Measurements from ENCODE around the gene PLPP4.

PLPP4 gene

GRCh38 chr10:120607710-120608703, 151.0 kb downstream of the PLPP4 start (continued):
- TF ChIP-seq, protein P1, sequence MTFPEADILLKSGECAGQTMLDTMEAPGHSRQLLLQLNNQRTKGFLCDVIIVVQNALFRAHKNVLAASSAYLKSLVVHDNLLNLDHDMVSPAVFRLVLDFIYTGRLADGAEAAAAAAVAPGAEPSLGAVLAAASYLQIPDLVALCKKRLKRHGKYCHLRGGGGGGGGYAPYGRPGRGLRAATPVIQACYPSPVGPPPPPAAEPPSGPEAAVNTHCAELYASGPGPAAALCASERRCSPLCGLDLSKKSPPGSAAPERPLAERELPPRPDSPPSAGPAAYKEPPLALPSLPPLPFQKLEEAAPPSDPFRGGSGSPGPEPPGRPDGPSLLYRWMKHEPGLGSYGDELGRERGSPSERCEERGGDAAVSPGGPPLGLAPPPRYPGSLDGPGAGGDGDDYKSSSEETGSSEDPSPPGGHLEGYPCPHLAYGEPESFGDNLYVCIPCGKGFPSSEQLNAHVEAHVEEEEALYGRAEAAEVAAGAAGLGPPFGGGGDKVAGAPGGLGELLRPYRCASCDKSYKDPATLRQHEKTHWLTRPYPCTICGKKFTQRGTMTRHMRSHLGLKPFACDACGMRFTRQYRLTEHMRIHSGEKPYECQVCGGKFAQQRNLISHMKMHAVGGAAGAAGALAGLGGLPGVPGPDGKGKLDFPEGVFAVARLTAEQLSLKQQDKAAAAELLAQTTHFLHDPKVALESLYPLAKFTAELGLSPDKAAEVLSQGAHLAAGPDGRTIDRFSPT (tag by site-specific recombination; IDR thresholded peaks at IDR 0.05), result no peak

- H3K27ac ChIP-seq (ENCODE audit: extremely low read depth, low read depth, low read length), result no peak overlapping the region
- ChIA-PET CTCF (interaction anchor here (0.8 to 1.2 kb wide), 2 partner anchors 8 to 12 kb away, joined by 4 read pairs; no protein-coding TSS in a partner anchor), POLR2A (no interaction called here)
- no peak overlapping the region for H3K4me3 ChIP-seq (ENCODE audit: low read depth, low read length)
- H3K36me3 ChIP-seq (ENCODE audit: control insufficient read depth in 2 of 2, insufficient read depth in 1 of 2, low read length in 2 of 2), result no peaks in the 10 kb centered on the region
- no peaks in the 10 kb centered on the region for H3K9me3 ChIP-seq (ENCODE audit: control insufficient read depth, insufficient read depth, low read depth, low read length)
- H3K4me1 ChIP-seq (ENCODE audit: control insufficient read depth, insufficient read depth, low read length), result no peaks in the 10 kb centered on the region
- TF ChIP-seq SALL2 (tag by site-specific recombination; IDR thresholded peaks at IDR 0.05; ENCODE audit: borderline replicate concordance) (no peak), AEBP2 (tag by site-specific recombination; IDR thresholded peaks at IDR 0.05; ENCODE audit: borderline replicate concordance) (no peak), TSHZ1 (tag by site-specific recombination; IDR thresholded peaks at IDR 0.05; ENCODE audit: borderline replicate concordance) (no peak), ZNF433 (tag by site-specific recombination; IDR thresholded peaks at IDR 0.05; ENCODE audit: low read depth) (no peak), TCF7L2 (IDR thresholded peaks at IDR 0.05; ENCODE audit: borderline replicate concordance, low read depth, low read length) (no peak), KLF8 (tag by site-specific recombination; IDR thresholded peaks at IDR 0.05) (no peak), ZNF155 (tag by site-specific recombination; IDR thresholded peaks at IDR 0.05) (no peak), ZNF416 (tag by site-specific recombination; IDR thresholded peaks at IDR 0.05) (no peak), BCL11B (tag by site-specific recombination; IDR thresholded peaks at IDR 0.05; ENCODE audit: low read depth) (no peak), ZNF148 (tag by site-specific recombination; IDR thresholded peaks at IDR 0.05; ENCODE audit: borderline replicate concordance) (no peak)
- TF ChIP-seq, protein P2, sequence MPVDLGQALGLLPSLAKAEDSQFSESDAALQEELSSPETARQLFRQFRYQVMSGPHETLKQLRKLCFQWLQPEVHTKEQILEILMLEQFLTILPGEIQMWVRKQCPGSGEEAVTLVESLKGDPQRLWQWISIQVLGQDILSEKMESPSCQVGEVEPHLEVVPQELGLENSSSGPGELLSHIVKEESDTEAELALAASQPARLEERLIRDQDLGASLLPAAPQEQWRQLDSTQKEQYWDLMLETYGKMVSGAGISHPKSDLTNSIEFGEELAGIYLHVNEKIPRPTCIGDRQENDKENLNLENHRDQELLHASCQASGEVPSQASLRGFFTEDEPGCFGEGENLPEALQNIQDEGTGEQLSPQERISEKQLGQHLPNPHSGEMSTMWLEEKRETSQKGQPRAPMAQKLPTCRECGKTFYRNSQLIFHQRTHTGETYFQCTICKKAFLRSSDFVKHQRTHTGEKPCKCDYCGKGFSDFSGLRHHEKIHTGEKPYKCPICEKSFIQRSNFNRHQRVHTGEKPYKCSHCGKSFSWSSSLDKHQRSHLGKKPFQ (tag by site-specific recombination; IDR thresholded peaks at IDR 0.05), result no peak
- TF ChIP-seq, protein P3, sequence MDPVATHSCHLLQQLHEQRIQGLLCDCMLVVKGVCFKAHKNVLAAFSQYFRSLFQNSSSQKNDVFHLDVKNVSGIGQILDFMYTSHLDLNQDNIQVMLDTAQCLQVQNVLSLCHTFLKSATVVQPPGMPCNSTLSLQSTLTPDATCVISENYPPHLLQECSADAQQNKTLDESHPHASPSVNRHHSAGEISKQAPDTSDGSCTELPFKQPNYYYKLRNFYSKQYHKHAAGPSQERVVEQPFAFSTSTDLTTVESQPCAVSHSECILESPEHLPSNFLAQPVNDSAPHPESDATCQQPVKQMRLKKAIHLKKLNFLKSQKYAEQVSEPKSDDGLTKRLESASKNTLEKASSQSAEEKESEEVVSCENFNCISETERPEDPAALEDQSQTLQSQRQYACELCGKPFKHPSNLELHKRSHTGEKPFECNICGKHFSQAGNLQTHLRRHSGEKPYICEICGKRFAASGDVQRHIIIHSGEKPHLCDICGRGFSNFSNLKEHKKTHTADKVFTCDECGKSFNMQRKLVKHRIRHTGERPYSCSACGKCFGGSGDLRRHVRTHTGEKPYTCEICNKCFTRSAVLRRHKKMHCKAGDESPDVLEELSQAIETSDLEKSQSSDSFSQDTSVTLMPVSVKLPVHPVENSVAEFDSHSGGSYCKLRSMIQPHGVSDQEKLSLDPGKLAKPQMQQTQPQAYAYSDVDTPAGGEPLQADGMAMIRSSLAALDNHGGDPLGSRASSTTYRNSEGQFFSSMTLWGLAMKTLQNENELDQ (tag by site-specific recombination; IDR thresholded peaks at IDR 0.05; ENCODE audit: low read depth), result no peak
- TF ChIP-seq, protein P4, sequence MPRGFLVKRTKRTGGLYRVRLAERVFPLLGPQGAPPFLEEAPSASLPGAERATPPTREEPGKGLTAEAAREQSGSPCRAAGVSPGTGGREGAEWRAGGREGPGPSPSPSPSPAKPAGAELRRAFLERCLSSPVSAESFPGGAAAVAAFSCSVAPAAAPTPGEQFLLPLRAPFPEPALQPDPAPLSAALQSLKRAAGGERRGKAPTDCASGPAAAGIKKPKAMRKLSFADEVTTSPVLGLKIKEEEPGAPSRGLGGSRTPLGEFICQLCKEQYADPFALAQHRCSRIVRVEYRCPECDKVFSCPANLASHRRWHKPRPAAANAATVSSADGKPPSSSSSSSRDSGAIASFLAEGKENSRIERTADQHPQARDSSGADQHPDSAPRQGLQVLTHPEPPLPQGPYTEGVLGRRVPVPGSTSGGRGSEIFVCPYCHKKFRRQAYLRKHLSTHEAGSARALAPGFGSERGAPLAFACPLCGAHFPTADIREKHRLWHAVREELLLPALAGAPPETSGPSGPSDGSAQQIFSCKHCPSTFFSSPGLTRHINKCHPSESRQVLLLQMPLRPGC (tag by site-specific recombination; IDR thresholded peaks at IDR 0.05), result no peak
Observed at GRCh38 chr10:120609006-120609405, 152.0 kb downstream of the PLPP4 start.

Measured in HEK293 (cell line).